ENCODE measurements around the gene RB1. TPM values are rescaled to one million over a fixed set of nuclear protein-coding genes. Genes with fewer than 3 reads are reported as not detected.
"Not testable (repeated sequence)": the region's sequence is repeated elsewhere in the genome, so short reads cannot be mapped to it uniquely, and the experiment has no call there.

Gene RB1
- total RNA-seq, 2 donors from 2014 or later: 42.1 to 43.7 TPM

- intact Hi-C loops (cut with DNase I): loop anchor here (2.0 kb wide), 1 partner anchor 246 kb away; no protein-coding TSS in a partner anchor
- H3K27me3 ChIP-seq (replicated peaks; ENCODE audit: insufficient read depth): no peaks in the 10 kb centered on the region
- TF ChIP-seq POLR2A (IDR thresholded peaks at IDR 0.05): no peak
- TF ChIP-seq CTCF (IDR thresholded peaks at IDR 0.05): peak in 3 of 4 experiments; percentile 58 to 79 (median 79)
- no peaks in the 10 kb centered on the region for H3K9me3 ChIP-seq
- peak; percentile 8 for DNase-seq (ENCODE audit: low spot score)
- no peak overlapping the region for H3K4me3 ChIP-seq
- H3K27ac ChIP-seq: no peak overlapping the region
- no peaks in the 10 kb centered on the region for H3K36me3 ChIP-seq
- WGBS: 69% methylated on average over 4 of the region's 4 CpGs
- no peaks in the 10 kb centered on the region for H3K4me1 ChIP-seq (replicated peaks)
These were observed 31.1 kb downstream of the RB1 start for GRCh38 chr13:48334534-48335127.

DNA sequence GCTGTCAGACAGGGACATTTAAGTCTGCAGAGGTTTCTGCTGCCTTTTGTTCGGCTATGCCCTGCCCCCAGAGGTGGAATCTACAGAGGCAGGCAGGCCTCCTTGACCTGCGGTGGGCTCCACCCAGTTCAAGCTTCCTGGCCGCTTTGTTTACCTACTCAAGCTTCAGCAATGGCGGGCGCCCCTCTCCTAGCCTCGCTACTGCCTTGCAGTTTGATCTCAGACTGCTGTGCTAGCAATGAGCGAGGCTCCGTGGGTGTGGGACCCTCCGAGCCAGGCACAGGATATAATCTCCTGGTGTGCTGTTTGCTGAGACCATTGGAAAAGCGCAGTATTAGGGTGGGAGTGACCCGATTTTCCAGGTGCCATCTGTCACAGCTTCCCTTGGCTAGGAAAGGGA lies 35.6 kb downstream of the RB1 start:
- DNase-seq (ENCODE audit: low spot score); intact Hi-C loops (cut with DNase I); H3K27ac ChIP-seq; H3K4me1 ChIP-seq (replicated peaks); H3K4me3 ChIP-seq; H3K27me3 ChIP-seq (replicated peaks; ENCODE audit: insufficient read depth); H3K9me3 ChIP-seq; H3K36me3 ChIP-seq: not testable (repeated sequence)
- WGBS: 98% methylated on average over 11 of the region's 11 CpGs

DNA sequence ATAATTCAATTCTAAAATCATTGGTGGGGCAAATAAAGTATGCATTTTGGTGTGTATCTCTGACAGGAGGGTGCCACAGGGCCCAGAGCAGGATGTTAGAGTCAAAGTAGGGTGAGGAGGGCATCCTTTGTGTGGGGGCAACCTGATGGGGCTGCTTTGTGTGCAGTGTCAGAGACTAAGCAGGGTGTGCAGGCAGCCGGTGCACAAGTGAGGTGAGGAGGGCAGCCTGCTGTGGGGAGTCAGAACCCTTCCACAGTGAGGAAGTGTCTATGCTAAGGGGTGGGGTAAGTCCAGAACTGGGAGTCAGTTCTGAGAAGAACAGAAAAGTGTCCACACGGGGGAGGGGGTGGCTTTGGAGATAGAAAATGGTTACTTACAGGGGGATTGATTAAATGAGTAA lies 40.7 kb downstream of the RB1 start:
- Histone ChIP-seq H3K4me1 (replicated peaks) (no peaks in the 10 kb centered on the region), H3K9me3 (no peaks in the 10 kb centered on the region), H3K27me3 (replicated peaks; ENCODE audit: insufficient read depth) (no peaks in the 10 kb centered on the region), H3K4me3 (no peak overlapping the region), H3K27ac (no peak overlapping the region), H3K36me3 (no peaks in the 10 kb centered on the region)
- DNase-seq (ENCODE audit: low spot score): no peak
- WGBS: 95% methylated on average over 2 of the region's 2 CpGs
- TF ChIP-seq CTCF (IDR thresholded peaks at IDR 0.05): no peak
- TF ChIP-seq POLR2AphosphoS5 (IDR thresholded peaks at IDR 0.05): no peak
- no peak for TF ChIP-seq POLR2A (IDR thresholded peaks at IDR 0.05)
- intact Hi-C loops (cut with DNase I): no loop called here

DNA sequence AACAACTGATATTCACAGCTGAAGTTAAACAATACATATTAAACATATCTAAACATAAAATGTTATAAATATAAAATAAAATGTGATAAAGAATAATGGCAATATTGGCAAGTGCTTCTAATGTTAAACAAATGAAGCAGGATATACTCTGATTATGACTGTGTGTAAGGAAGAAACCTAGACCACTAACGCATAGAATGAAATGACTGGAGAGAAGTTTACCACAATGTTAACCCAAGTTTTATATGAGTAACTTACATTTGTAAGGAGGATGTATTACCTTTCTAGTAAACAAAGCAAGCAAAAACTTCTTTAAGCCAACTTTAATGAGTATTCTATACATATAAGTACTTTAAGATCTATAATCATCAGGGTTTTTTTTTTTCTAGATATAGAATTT lies 43.0 kb downstream of the RB1 start:
- DNase-seq (ENCODE audit: low spot score): no peak
- no peaks in the 10 kb centered on the region for H3K36me3 ChIP-seq
- H3K4me1 ChIP-seq (replicated peaks): no peaks in the 10 kb centered on the region
- intact Hi-C loops (cut with DNase I): no loop called here
- no peaks in the 10 kb centered on the region for H3K9me3 ChIP-seq
- H3K27me3 ChIP-seq (replicated peaks; ENCODE audit: insufficient read depth): no peaks in the 10 kb centered on the region
- 82% methylated on average over 1 of the region's 1 CpG for WGBS
- H3K4me3 ChIP-seq: no peak overlapping the region
- TF ChIP-seq POLR2AphosphoS5 (IDR thresholded peaks at IDR 0.05): no peak
- TF ChIP-seq CTCF (IDR thresholded peaks at IDR 0.05): no peak
- no peak for TF ChIP-seq POLR2A (IDR thresholded peaks at IDR 0.05)
- no peak overlapping the region for H3K27ac ChIP-seq

DNA sequence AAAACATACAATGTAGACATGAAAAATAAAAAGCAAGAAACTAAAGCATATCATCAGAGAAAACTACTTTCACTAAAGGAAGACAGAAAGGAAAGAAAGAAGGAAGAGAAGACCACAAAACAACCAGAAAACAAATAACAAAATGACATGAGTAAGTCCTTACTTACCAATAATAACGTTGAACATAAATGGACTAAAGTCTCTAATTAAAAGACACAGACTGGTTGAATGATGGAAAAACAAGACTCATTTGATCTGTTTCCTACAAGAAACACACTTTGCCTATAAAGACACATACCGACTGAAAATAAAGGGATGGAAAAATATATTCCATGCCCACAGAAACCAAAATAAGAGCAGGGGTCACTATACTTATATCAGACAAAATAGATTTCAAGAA lies 46.0 kb downstream of the RB1 start:
- TF ChIP-seq POLR2A (IDR thresholded peaks at IDR 0.05) (no peak), POLR2AphosphoS5 (IDR thresholded peaks at IDR 0.05) (no peak), CTCF (IDR thresholded peaks at IDR 0.05) (no peak)
- H3K27me3 ChIP-seq (replicated peaks; ENCODE audit: insufficient read depth): no peaks in the 10 kb centered on the region
- intact Hi-C loops (cut with DNase I): no loop called here
- H3K4me1 ChIP-seq (replicated peaks): no peaks in the 10 kb centered on the region
- H3K9me3 ChIP-seq: no peaks in the 10 kb centered on the region
- H3K36me3 ChIP-seq: no peaks in the 10 kb centered on the region
- H3K27ac ChIP-seq: no peak overlapping the region
- no peak overlapping the region for H3K4me3 ChIP-seq
- 95% methylated on average over 2 of the region's 2 CpGs for WGBS
- no peak for DNase-seq (ENCODE audit: low spot score)
